GM19238 (cell line): ENCODE data around the gene NPR3.
"Not testable (repeated sequence)": the region's sequence is repeated elsewhere in the genome, so short reads cannot be mapped to it uniquely, and the experiment has no call there.

Experiments
- DNase-seq: peaks from one replicate; pipeline ENCODE4 v3.0.0; 2011; ENCODE audit warnings: low spot score; ENCODE audit not compliant: insufficient read length

NPR3 gene

GRCh38 chr5:32760091-32760509 is 49.0 kb downstream of the NPR3 start:
- no peak for DNase-seq

- no peak for DNase-seq
Measured at GRCh38 chr5:32765266-32765665, 54.1 kb downstream of the NPR3 start.

GRCh38 chr5:32767948-32768467 is 56.9 kb downstream of the NPR3 start:
- no peak for DNase-seq

- DNase-seq, result no peak
Measured at GRCh38 chr5:32769711-32770110, 58.6 kb downstream of the NPR3 start.

GRCh38 chr5:32770444-32770843 is 59.3 kb downstream of the NPR3 start:
- DNase-seq, result no peak

- no peak for DNase-seq
Measured at GRCh38 chr5:32771037-32771436, 59.9 kb downstream of the NPR3 start.

GRCh38 chr5:32773944-32774343 is 62.8 kb downstream of the NPR3 start:
- DNase-seq, result no peak

GRCh38 chr5:32776200-32776599 is 65.1 kb downstream of the NPR3 start:
- no peak for DNase-seq

- no peak for DNase-seq
Measured at GRCh38 chr5:32777222-32777621, 66.1 kb downstream of the NPR3 start.

- no peak for DNase-seq
Measured at GRCh38 chr5:32777733-32778132, 66.6 kb downstream of the NPR3 start.

- DNase-seq, result no peak
Measured at GRCh38 chr5:32778403-32778802, 67.3 kb downstream of the NPR3 start.

- no peak for DNase-seq
Measured at GRCh38 chr5:32779754-32780415, 68.8 kb downstream of the NPR3 start.

GRCh38 chr5:32780508-32780919 is 69.4 kb downstream of the NPR3 start:
- no peak for DNase-seq

GRCh38 chr5:32783661-32784060 is 72.5 kb downstream of the NPR3 start:
- DNase-seq, result no peak

GRCh38 chr5:32785611-32786254 is 74.6 kb downstream of the NPR3 start:
- DNase-seq, result no peak

GRCh38 chr5:32786311-32786710 is 75.2 kb downstream of the NPR3 start:
- no peak for DNase-seq

- no peak for DNase-seq
Measured at GRCh38 chr5:32790411-32790951, 79.4 kb downstream of the NPR3 start.

GRCh38 chr5:32791536-32792243 is 80.6 kb downstream of the NPR3 start:
- DNase-seq, result no peak

- no peak for DNase-seq
Measured at GRCh38 chr5:32794086-32794485, 83.0 kb downstream of the NPR3 start.

GRCh38 chr5:32802764-32803163 is 91.6 kb downstream of the NPR3 start:
- DNase-seq, result no peak

- DNase-seq, result no peak
Measured at GRCh38 chr5:32803656-32804055, 92.5 kb downstream of the NPR3 start.

GRCh38 chr5:32805462-32805861 is 94.3 kb downstream of the NPR3 start:
- not testable (repeated sequence) for DNase-seq
